ENCODE data around the gene PGLYRP3. TPM values are rescaled to one million over a fixed set of nuclear protein-coding genes. Genes with fewer than 3 reads are reported as not detected.
A peak's percentile ranks its signal among the peaks of the same experiment; 100 is the strongest.

PGLYRP3 gene
- polyA plus RNA-seq, 3 donors = not detected

DNA sequence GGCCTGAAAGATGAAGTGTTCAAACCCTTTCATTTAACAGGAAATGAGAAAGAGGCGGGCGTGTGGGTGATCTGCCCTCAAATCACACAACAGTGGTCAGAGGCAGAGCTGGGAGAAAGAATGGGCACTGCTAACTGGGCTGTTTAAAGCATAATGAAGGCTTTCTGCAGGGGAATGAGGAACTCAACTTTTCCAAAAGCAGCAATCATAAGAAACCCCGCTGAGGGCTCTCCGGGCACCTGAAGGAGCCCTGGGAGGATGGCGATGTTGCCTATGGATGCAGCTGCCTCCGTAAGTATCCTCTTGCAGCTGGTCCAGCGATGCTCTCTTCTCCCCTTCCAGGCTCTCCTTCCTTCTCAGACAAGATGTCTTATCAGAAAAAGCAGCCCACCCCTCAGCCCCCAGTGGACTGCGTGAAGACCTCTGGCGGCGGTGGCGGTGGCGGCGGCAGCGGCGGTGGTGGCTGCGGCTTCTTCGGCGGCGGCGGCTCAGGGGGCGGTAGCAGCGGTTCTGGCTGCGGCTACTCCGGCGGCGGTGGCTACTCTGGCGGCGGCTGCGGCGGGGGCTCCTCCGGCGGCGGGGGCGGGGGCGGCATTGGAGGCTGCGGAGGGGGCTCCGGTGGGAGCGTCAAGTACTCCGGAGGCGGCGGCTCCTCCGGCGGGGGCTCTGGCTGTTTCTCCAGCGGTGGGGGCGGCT, 52.0 kb downstream of the PGLYRP3 start:
- Mint-ChIP-seq H3K4me1 (peaks cover 19% of the 10 kb centered on the region), H3K27ac (peak overlapping the region in 1 of 7 donors; percentile 72), H3K4me3 (peak overlapping the region; percentile 57 to 84), H3K27me3 (ENCODE audit: low read depth in 3 of 3) (peaks cover 48 to 81% (median 64%) of the 10 kb centered on the region in 3 donors), H3K36me3 (peaks cover 0 to 12% of the 10 kb centered on the region in 2 donors), H3K9me3 (peaks cover 0 to 14% (median 11%) of the 10 kb centered on the region in 7 donors)
- DNase-seq = peak in 1 of 3 donors; percentile 3
- Histone ChIP-seq H2AFZ (ENCODE audit: insufficient read depth, low read depth, low read length, poor library complexity, severe bottlenecking) (peak overlapping the region; percentile 47), H3K9ac (ENCODE audit: insufficient read depth, low read length, poor library complexity, severe bottlenecking) (no peak overlapping the region), H4K20me1 (ENCODE audit: insufficient read depth, low read length) (no peaks in the 10 kb centered on the region), H3K4me2 (replicated peaks; ENCODE audit: extremely low read depth, low read length, poor library complexity, severe bottlenecking) (peak overlapping the region; percentile 69), H3K79me2 (ENCODE audit: insufficient read depth, low read length) (no peaks in the 10 kb centered on the region), H3K36me3 (replicated peaks in 1 of 2; ENCODE audit: control insufficient read depth in 1 of 2, insufficient read depth in 2 of 2, low read length in 2 of 2) (no peaks in the 10 kb centered on the region), H3K4me3 (replicated peaks in 1 of 3; ENCODE audit: low read depth in 2 of 3, low read length in 3 of 3) (peak overlapping the region in 1 of 3 experiments; percentile 58), H3K27me3 (ENCODE audit: control insufficient read depth in 2 of 2, insufficient read depth in 2 of 2, low read length in 2 of 2) (peaks cover 62 to 69% of the 10 kb centered on the region in 2 donors), H3K27ac (ENCODE audit: low read depth in 1 of 2, low read length in 2 of 2) (no peak overlapping the region), H3K9me3 (replicated peaks in 1 of 2; ENCODE audit: control insufficient read depth in 1 of 2, insufficient read depth in 1 of 2, low read length in 2 of 2) (peaks cover 0 to 26% of the 10 kb centered on the region in 2 donors), H3K4me1 (ENCODE audit: control insufficient read depth in 1 of 2, insufficient read depth in 2 of 2, low read length in 2 of 2) (peaks cover 8 to 15% of the 10 kb centered on the region in 2 donors)
- TF ChIP-seq, protein P1, sequence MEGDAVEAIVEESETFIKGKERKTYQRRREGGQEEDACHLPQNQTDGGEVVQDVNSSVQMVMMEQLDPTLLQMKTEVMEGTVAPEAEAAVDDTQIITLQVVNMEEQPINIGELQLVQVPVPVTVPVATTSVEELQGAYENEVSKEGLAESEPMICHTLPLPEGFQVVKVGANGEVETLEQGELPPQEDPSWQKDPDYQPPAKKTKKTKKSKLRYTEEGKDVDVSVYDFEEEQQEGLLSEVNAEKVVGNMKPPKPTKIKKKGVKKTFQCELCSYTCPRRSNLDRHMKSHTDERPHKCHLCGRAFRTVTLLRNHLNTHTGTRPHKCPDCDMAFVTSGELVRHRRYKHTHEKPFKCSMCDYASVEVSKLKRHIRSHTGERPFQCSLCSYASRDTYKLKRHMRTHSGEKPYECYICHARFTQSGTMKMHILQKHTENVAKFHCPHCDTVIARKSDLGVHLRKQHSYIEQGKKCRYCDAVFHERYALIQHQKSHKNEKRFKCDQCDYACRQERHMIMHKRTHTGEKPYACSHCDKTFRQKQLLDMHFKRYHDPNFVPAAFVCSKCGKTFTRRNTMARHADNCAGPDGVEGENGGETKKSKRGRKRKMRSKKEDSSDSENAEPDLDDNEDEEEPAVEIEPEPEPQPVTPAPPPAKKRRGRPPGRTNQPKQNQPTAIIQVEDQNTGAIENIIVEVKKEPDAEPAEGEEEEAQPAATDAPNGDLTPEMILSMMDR (IDR thresholded peaks at IDR 0.05) = no peak
- 2% methylated on average over 40 of the region's 45 CpGs for WGBS (ENCODE audit: insufficient coverage)
- intact Hi-C loops (cut with micrococcal nuclease) = no loop called here

DNA sequence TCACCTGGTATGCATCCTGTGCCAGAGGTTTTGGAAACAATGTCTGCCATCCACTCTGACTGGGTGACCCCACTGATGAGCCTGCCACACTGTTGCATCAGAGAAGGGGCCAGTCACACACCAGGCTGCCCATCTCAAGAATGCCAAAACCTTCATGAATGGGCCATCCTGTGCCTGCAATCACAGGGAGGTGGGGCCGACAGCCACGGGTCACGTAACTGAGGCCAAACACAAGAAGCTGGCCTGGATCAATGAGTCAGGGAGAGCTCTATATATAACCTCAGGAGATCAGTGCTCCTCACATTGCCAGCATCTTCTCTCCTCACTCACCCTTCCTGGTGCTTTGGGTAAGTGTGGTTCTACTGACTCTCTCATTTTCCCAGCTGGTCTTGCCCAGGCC, 53.4 kb downstream of the PGLYRP3 start, which contains the start of gene LORICRIN:
Gene LORICRIN, plus strand, starts transcription at position 301 of the 400 bp plus-strand sequence. CDS start 1,263 bp downstream, outside the sequence.
- Mint-ChIP-seq H3K36me3 (peaks cover 0 to 12% of the 10 kb centered on the region in 2 donors), H3K27me3 (ENCODE audit: low read depth in 3 of 3) (peaks cover 48 to 72% (median 59%) of the 10 kb centered on the region in 3 donors), H3K9me3 (peaks cover 0 to 14% (median 11%) of the 10 kb centered on the region in 7 donors), H3K27ac (peak within 1 kb of the TSS in 2 of 7 donors; percentile 72 to 75), H3K4me1 (peaks cover 19% of the 10 kb centered on the region), H3K4me3 (peak within 1 kb of the TSS; percentile 57 to 84)
- H3K9ac ChIP-seq (ENCODE audit: insufficient read depth, low read length, poor library complexity, severe bottlenecking) = no peak within 1 kb of the TSS
- WGBS (ENCODE audit: insufficient coverage) = 100% methylated on average over 3 of the region's 3 CpGs
- H3K36me3 ChIP-seq (replicated peaks in 1 of 2; ENCODE audit: control insufficient read depth in 1 of 2, insufficient read depth in 2 of 2, low read length in 2 of 2) = no peaks in the 10 kb centered on the region
- no peak within 1 kb of the TSS for H3K4me2 ChIP-seq (replicated peaks; ENCODE audit: extremely low read depth, low read length, poor library complexity, severe bottlenecking)
- no peaks in the 10 kb centered on the region for H3K79me2 ChIP-seq (ENCODE audit: insufficient read depth, low read length)
- H3K9me3 ChIP-seq (replicated peaks in 1 of 2; ENCODE audit: control insufficient read depth in 1 of 2, insufficient read depth in 1 of 2, low read length in 2 of 2) = peaks cover 0 to 26% of the 10 kb centered on the region in 2 donors
- no peak within 1 kb of the TSS for H2AFZ ChIP-seq (ENCODE audit: insufficient read depth, low read depth, low read length, poor library complexity, severe bottlenecking)
- no peak within 1 kb of the TSS for H3K4me3 ChIP-seq (replicated peaks in 1 of 3; ENCODE audit: low read depth in 2 of 3, low read length in 3 of 3)
- TF ChIP-seq, protein P1 (IDR thresholded peaks at IDR 0.05) = no peak
- no peaks in the 10 kb centered on the region for H4K20me1 ChIP-seq (ENCODE audit: insufficient read depth, low read length)
- peaks cover 8 to 15% of the 10 kb centered on the region in 2 donors for H3K4me1 ChIP-seq (ENCODE audit: control insufficient read depth in 1 of 2, insufficient read depth in 2 of 2, low read length in 2 of 2)
- no peak for DNase-seq
- intact Hi-C loops (cut with micrococcal nuclease) = no loop called here
- peaks cover 53 to 55% of the 10 kb centered on the region in 2 donors for H3K27me3 ChIP-seq (ENCODE audit: control insufficient read depth in 2 of 2, insufficient read depth in 2 of 2, low read length in 2 of 2)
- H3K27ac ChIP-seq (ENCODE audit: low read depth in 1 of 2, low read length in 2 of 2) = no peak within 1 kb of the TSS

All from CD14-positive monocyte (primary cell).